HG03097 (cell line): ENCODE measurements around the gene PSMC3IP.
"Not testable (repeated sequence)": the region's sequence is repeated elsewhere in the genome, so short reads cannot be mapped to it uniquely, and the experiment has no call there.

Experiments used
- ATAC-seq: cut with Tn5 transposase; IDR thresholded peaks from one replicate; pipeline ENCODE4 v1.9.1; 2021; ENCODE audit not compliant: unreplicated experiment, low FRiP score

PSMC3IP gene

GRCh38 chr17:42541041-42541833 is 36.3 kb downstream of the PSMC3IP start:
- ATAC-seq, result no peak

- not testable (repeated sequence) for ATAC-seq
These were observed 37.0 kb downstream of the PSMC3IP start for GRCh38 chr17:42540558-42540957.

GRCh38 chr17:42538482-42538881 is 39.0 kb downstream of the PSMC3IP start:
- no peak for ATAC-seq

GRCh38 chr17:42537826-42538451 is 39.6 kb downstream of the PSMC3IP start:
- ATAC-seq, result no peak

GRCh38 chr17:42537156-42537805 is 40.2 kb downstream of the PSMC3IP start:
- ATAC-seq, result no peak

- peak; percentile 60 for ATAC-seq
These were observed 41.0 kb downstream of the PSMC3IP start for GRCh38 chr17:42536372-42537155.

- peak; percentile 86 for ATAC-seq
These were observed 41.5 kb downstream of the PSMC3IP start, which contains the start of gene NAGLU for GRCh38 chr17:42536048-42536371. TSS of gene NAGLU (plus strand) at chr17:42536241. CDS start at chr17:42536273, 32 bp downstream.

- ATAC-seq, result peak; percentile 1
These were observed 42.1 kb downstream of the PSMC3IP start for GRCh38 chr17:42535155-42536047.

- no peak for ATAC-seq
These were observed 45.8 kb downstream of the PSMC3IP start for GRCh38 chr17:42531455-42532354.

- no peak for ATAC-seq
These were observed 46.5 kb downstream of the PSMC3IP start for GRCh38 chr17:42530952-42531454.

- no peak for ATAC-seq
These were observed 48.5 kb downstream of the PSMC3IP start for GRCh38 chr17:42529061-42529460.

- ATAC-seq, result no peak
These were observed 49.6 kb downstream of the PSMC3IP start for GRCh38 chr17:42527932-42528331.

GRCh38 chr17:42526031-42526444 is 51.5 kb downstream of the PSMC3IP start:
- no peak for ATAC-seq

GRCh38 chr17:42525221-42525620 is 52.3 kb downstream of the PSMC3IP start:
- no peak for ATAC-seq

- ATAC-seq, result no peak
These were observed 54.7 kb downstream of the PSMC3IP start for GRCh38 chr17:42522798-42523278.
